Trophoblast cell (in vitro differentiated cells and primary cell): ENCODE measurements around the gene ADARB2.

Source experiments
- DNase-seq, 2 donors: peaks; one replicate each; pipeline ENCODE4 v3.0.0-alpha.2; 2016
- H2AFZ ChIP-seq: 2 replicates; pipeline ENCODE4 v1.6.1; 2013; ENCODE audit warnings: low read length, moderate library complexity, mild to moderate bottlenecking; ENCODE audit not compliant: insufficient read depth, poor library complexity
- H2AK5ac ChIP-seq: 2 replicates; pipeline ENCODE4 v1.6.1; 2013; ENCODE audit warnings: mild to moderate bottlenecking, low read length
- H2BK120ac ChIP-seq: 2 replicates; pipeline ENCODE4 v1.6.1; 2013; ENCODE audit warnings: low read length, mild to moderate bottlenecking, moderate library complexity; ENCODE audit not compliant: insufficient read depth, poor library complexity
- H2BK12ac ChIP-seq: 2 replicates; pipeline ENCODE4 v1.6.1; 2013; ENCODE audit warnings: mild to moderate bottlenecking, low read length, moderate library complexity
- H2BK5ac ChIP-seq: 2 replicates; pipeline ENCODE4 v1.6.1; 2013; ENCODE audit warnings: low read length, low read depth, moderate library complexity, mild to moderate bottlenecking; ENCODE audit not compliant: poor library complexity
- H3K14ac ChIP-seq: 2 replicates; pipeline ENCODE4 v1.6.1; 2013; ENCODE audit warnings: mild to moderate bottlenecking, low read length
- H3K18ac ChIP-seq: 2 replicates; pipeline ENCODE4 v1.6.1; 2013; ENCODE audit warnings: mild to moderate bottlenecking, low read length
- H3K23ac ChIP-seq: 2 replicates; pipeline ENCODE4 v1.6.1; 2013; ENCODE audit warnings: low read length
- H3K27ac ChIP-seq: 2 replicates; pipeline ENCODE4 v1.5.1; 2013; ENCODE audit warnings: low read depth, mild to moderate bottlenecking, inconsistent platforms, low read length, moderate library complexity
- H3K27me3 ChIP-seq: 2 replicates; pipeline ENCODE4 v1.6.1; 2013; ENCODE audit warnings: inconsistent platforms, mild to moderate bottlenecking, low read length, moderate library complexity; ENCODE audit not compliant: insufficient read depth
- H3K36me3 ChIP-seq, 2 experiments: 1 replicate in 1 of 2; 2 replicates in 1 of 2; pipeline ENCODE4 v1.6.1; 2013; ENCODE audit warnings: low read length in 2 of 2, mild to moderate bottlenecking in 2 of 2, moderate library complexity in 1 of 2; ENCODE audit not compliant: insufficient read depth in 2 of 2, control insufficient read depth in 1 of 2
- H3K4ac ChIP-seq: 2 replicates; pipeline ENCODE4 v1.6.1; 2013; ENCODE audit warnings: low read depth, mild to moderate bottlenecking, low read length, moderate library complexity
- H3K4me1 ChIP-seq, 2 experiments: 1 replicate in 1 of 2; 2 replicates in 1 of 2; pipeline ENCODE4 v1.6.1; 2013; ENCODE audit warnings: low read length in 2 of 2, mild to moderate bottlenecking in 2 of 2, moderate library complexity in 1 of 2; ENCODE audit not compliant: insufficient read depth in 2 of 2, control insufficient read depth in 1 of 2
- H3K4me2 ChIP-seq: 2 replicates; pipeline ENCODE4 v1.6.1; 2013; ENCODE audit warnings: inconsistent platforms, mild to moderate bottlenecking, low read length, moderate library complexity
- H3K4me3 ChIP-seq: 2 replicates; pipeline ENCODE4 v1.5.1; 2013; ENCODE audit warnings: mild to moderate bottlenecking, low read depth, low read length, inconsistent platforms
- H3K79me1 ChIP-seq: one replicate; pipeline ENCODE4 v1.6.1; 2013; ENCODE audit warnings: low read length
- H3K79me2 ChIP-seq: 2 replicates; pipeline ENCODE4 v1.6.1; 2013; ENCODE audit warnings: low read length, mild to moderate bottlenecking; ENCODE audit not compliant: control insufficient read depth, insufficient read depth, poor library complexity
- H3K9ac ChIP-seq: 2 replicates; pipeline ENCODE4 v1.6.1; 2013; ENCODE audit warnings: mild to moderate bottlenecking, low read length
- H3K9me3 ChIP-seq: 2 replicates; pipeline ENCODE4 v1.6.1; 2013; ENCODE audit warnings: low read depth, mild to moderate bottlenecking, control low read depth, inconsistent platforms, low read length; ENCODE audit not compliant: insufficient read depth
- H4K12ac ChIP-seq: 2 replicates; pipeline ENCODE4 v1.6.1; 2013; ENCODE audit warnings: low read depth, mild to moderate bottlenecking, low read length, moderate library complexity
- H4K8ac ChIP-seq: 2 replicates; pipeline ENCODE4 v1.6.1; 2013; ENCODE audit warnings: low read depth, mild to moderate bottlenecking, low read length, moderate library complexity
- H4K91ac ChIP-seq: one replicate; pipeline ENCODE4 v1.6.1; 2013; ENCODE audit warnings: low read depth, mild to moderate bottlenecking, low read length, moderate library complexity
- WGBS: extraction: QIAGEN DNeasy Blood & Tissue Kit; methylation state at CpG from one replicate; pipeline ENCODE4 v1.1.7; 2013; ENCODE audit warnings: missing lambda C conversion rate; ENCODE audit not compliant: insufficient read length, insufficient coverage; ENCODE audit errors: extremely low coverage; 5-methylcytosine and 5-hydroxymethylcytosine counted together

Gene ADARB2

GRCh38 chr10:1411956-1412355 is 325.4 kb downstream of the ADARB2 start:
- Histone ChIP-seq H3K4me2 (no peak overlapping the region), H3K9me3 (peaks cover 7% of the 10 kb centered on the region)

GRCh38 chr10:1411451-1411850 is 325.9 kb downstream of the ADARB2 start:
- Histone ChIP-seq H4K8ac (no peak overlapping the region), H3K14ac (no peak overlapping the region), H3K36me3 (no peaks in the 10 kb centered on the region), H3K4me2 (no peak overlapping the region), H3K27me3 (no peaks in the 10 kb centered on the region), H3K4me1 (no peaks in the 10 kb centered on the region), H2BK12ac (no peak overlapping the region), H2AK5ac (no peak overlapping the region), H3K23ac (no peak overlapping the region), H2BK120ac (no peak overlapping the region), H3K27ac (no peak overlapping the region), H3K18ac (no peak overlapping the region), H2AFZ (no peak overlapping the region), H3K79me2 (no peaks in the 10 kb centered on the region), H3K4me3 (no peak overlapping the region), H4K12ac (no peak overlapping the region), H2BK5ac (no peak overlapping the region), H3K79me1 (no peaks in the 10 kb centered on the region), H3K9ac (no peak overlapping the region), H3K4ac (no peak overlapping the region), H4K91ac (no peak overlapping the region), H3K9me3 (peaks cover 7% of the 10 kb centered on the region)
- WGBS: no CpG with 5 or more reads among the region's 17 CpGs
- no peak for DNase-seq

More at GRCh38 chr10:1411956-1412355, 325.4 kb downstream of the ADARB2 start:
- no peak for DNase-seq
- no peak overlapping the region for H2AK5ac ChIP-seq
- H2AFZ ChIP-seq: no peak overlapping the region
- no peak overlapping the region for H4K91ac ChIP-seq
- H3K27me3 ChIP-seq: no peaks in the 10 kb centered on the region
- no peaks in the 10 kb centered on the region for H3K4me1 ChIP-seq
- H3K18ac ChIP-seq: no peak overlapping the region
- H3K4ac ChIP-seq: no peak overlapping the region
- H3K79me1 ChIP-seq: no peaks in the 10 kb centered on the region
- no peak overlapping the region for H3K14ac ChIP-seq
- H4K12ac ChIP-seq: no peak overlapping the region
- no peak overlapping the region for H3K4me3 ChIP-seq
- H3K9ac ChIP-seq: no peak overlapping the region
- no peak overlapping the region for H3K27ac ChIP-seq
- H3K23ac ChIP-seq: no peak overlapping the region
- H4K8ac ChIP-seq: no peak overlapping the region
- no peak overlapping the region for H2BK120ac ChIP-seq
- no peak overlapping the region for H2BK5ac ChIP-seq
- H3K79me2 ChIP-seq: no peaks in the 10 kb centered on the region
- no peak overlapping the region for H2BK12ac ChIP-seq
- H3K36me3 ChIP-seq: no peaks in the 10 kb centered on the region
- WGBS: no CpG with 5 or more reads among the region's 17 CpGs

GRCh38 chr10:1410469-1411395 is 326.6 kb downstream of the ADARB2 start:
- DNase-seq: no peak
- Histone ChIP-seq H4K12ac (no peak overlapping the region), H2AK5ac (no peak overlapping the region), H3K9ac (no peak overlapping the region), H2BK12ac (no peak overlapping the region), H3K27me3 (no peaks in the 10 kb centered on the region), H3K18ac (no peak overlapping the region), H3K27ac (no peak overlapping the region), H3K14ac (no peak overlapping the region), H2BK5ac (no peak overlapping the region), H3K4me3 (no peak overlapping the region), H3K9me3 (peaks cover 7% of the 10 kb centered on the region), H2BK120ac (no peak overlapping the region), H3K4me2 (no peak overlapping the region), H3K79me2 (no peaks in the 10 kb centered on the region), H4K8ac (no peak overlapping the region), H3K4ac (no peak overlapping the region), H2AFZ (no peak overlapping the region), H3K79me1 (no peaks in the 10 kb centered on the region), H3K36me3 (no peaks in the 10 kb centered on the region), H4K91ac (no peak overlapping the region), H3K4me1 (no peaks in the 10 kb centered on the region), H3K23ac (no peak overlapping the region)
- whole genome bisulfite sequencing: no CpG with 5 or more reads among the region's 33 CpGs

- no peak overlapping the region for H2AK5ac ChIP-seq
- H3K27me3 ChIP-seq: no peaks in the 10 kb centered on the region
- no peak overlapping the region for H4K8ac ChIP-seq
- H4K91ac ChIP-seq: no peak overlapping the region
- no peak overlapping the region for H2AFZ ChIP-seq
- H3K23ac ChIP-seq: no peak overlapping the region
- no peaks in the 10 kb centered on the region for H3K79me2 ChIP-seq
- no peak overlapping the region for H3K9ac ChIP-seq
- no peak overlapping the region for H2BK12ac ChIP-seq
- no peak overlapping the region for H3K14ac ChIP-seq
- no peak overlapping the region for H3K4me3 ChIP-seq
- DNase-seq: no peak
- no peaks in the 10 kb centered on the region for H3K79me1 ChIP-seq
- no peak overlapping the region for H4K12ac ChIP-seq
- H2BK5ac ChIP-seq: no peak overlapping the region
- H3K27ac ChIP-seq: no peak overlapping the region
- no peak overlapping the region for H2BK120ac ChIP-seq
- WGBS: no CpG with 5 or more reads among the region's 11 CpGs
- no peaks in the 10 kb centered on the region for H3K36me3 ChIP-seq
- no peaks in the 10 kb centered on the region for H3K4me1 ChIP-seq
- H3K18ac ChIP-seq: no peak overlapping the region
- H3K4ac ChIP-seq: no peak overlapping the region
- H3K9me3 ChIP-seq: peaks cover 7% of the 10 kb centered on the region
- no peak overlapping the region for H3K4me2 ChIP-seq
Observed at GRCh38 chr10:1410032-1410431, 327.3 kb downstream of the ADARB2 start.
